Panc1 (cell line): ENCODE measurements around the gene PLA2G1B. TPM values are rescaled to one million over a fixed set of nuclear protein-coding genes. Genes with fewer than 3 reads are reported as not detected.

Experiments
- ATAC-seq: fragments of 200-7000 bp; cut with Tn5 transposase; 2 replicates; pipeline ENCODE4 v1.9.1; 2020; ENCODE audit warnings: mild to moderate bottlenecking, moderate library complexity
- BruUV-seq: library from RNA; stranded (reverse); fragments of 400-500 nt; replicated peaks from 2 replicates; lab custom pipeline; 2021; lab: Mats Ljungman, UMichigan
- CTCF ChIA-PET: fragments of 300-600 bp; sonication (Branson Sonifier 250); formaldehyde crosslinking; loops from one replicate; lab custom pipeline; 2022; ENCODE audit warnings: antibody characterized with exemption; lab: Charles Lee
- POLR2A ChIA-PET: fragments of 300-600 bp; sonication (Branson Sonifier 250); formaldehyde crosslinking; loops from one replicate; lab custom pipeline; 2022; ENCODE audit warnings: antibody characterized with exemption; lab: Charles Lee
- DNase-seq: peaks from one replicate; pipeline ENCODE4 v3.0.0-alpha.2; 2010; ENCODE audit warnings: low read depth, low spot score
- H3K27ac ChIP-seq: 2 replicates; pipeline ENCODE4 v1.5.1; 2011; ENCODE audit warnings: mild to moderate bottlenecking, low read length, inconsistent platforms
- H3K27me3 ChIP-seq: fragments of 200-500 bp; sonication (Bioruptor generic); 2 replicates; pipeline ENCODE4 v1.6.0; 2014; ENCODE audit warnings: low read length, inconsistent platforms; ENCODE audit not compliant: control insufficient read depth, insufficient read depth
- H3K36me3 ChIP-seq: fragments of 200-500 bp; sonication (Bioruptor generic); 2 replicates; pipeline ENCODE4 v1.5.1; 2014; ENCODE audit warnings: inconsistent platforms, mild to moderate bottlenecking, low read length, moderate library complexity; ENCODE audit not compliant: control insufficient read depth, insufficient read depth
- H3K4me1 ChIP-seq: 2 replicates; pipeline ENCODE4 v1.5.1; 2011; ENCODE audit warnings: inconsistent platforms, mild to moderate bottlenecking, low read length, moderate library complexity; ENCODE audit not compliant: control insufficient read depth, insufficient read depth
- H3K4me3 ChIP-seq, 2 experiments: 2 replicates each; pipeline ENCODE4 v1.5.1; 2011 to 2012; ENCODE audit warnings: low read depth in 2 of 2, low read length in 2 of 2, mild to moderate bottlenecking in 2 of 2, inconsistent platforms in 1 of 2, moderate library complexity in 1 of 2
- H3K9me3 ChIP-seq: fragments of 200-500 bp; sonication (Bioruptor generic); 2 replicates; pipeline ENCODE4 v1.5.1; 2014; ENCODE audit warnings: low read depth, mild to moderate bottlenecking, inconsistent platforms, low read length, moderate library complexity; ENCODE audit not compliant: control insufficient read depth, insufficient read depth
- POLR2AphosphoS5 ChIP-seq: IDR thresholded peaks from 2 replicates; pipeline ENCODE4 v1.6.1; 2012; ENCODE audit warnings: mild to moderate bottlenecking, low read depth, low read length, moderate library complexity
- SIN3A ChIP-seq: IDR thresholded peaks from 2 replicates; pipeline ENCODE4 v1.6.1; 2012; ENCODE audit warnings: low read depth, mild to moderate bottlenecking, low read length, moderate library complexity, borderline replicate concordance; ENCODE audit not compliant: insufficient read depth
- TCF7L2 ChIP-seq: IDR thresholded peaks from 2 replicates; pipeline ENCODE4 v1.6.1; 2011; ENCODE audit warnings: mild to moderate bottlenecking, low read depth, low read length, inconsistent platforms
- in situ Hi-C: cut with HindIII; loops from 2 replicates; pipeline ENCODE4 v1.10.0; 2016; ENCODE audit warnings: low sequenced_read_pairs, low pct_unique_long_range_greater_than_20kb
- intact Hi-C: fragments of 100-400 bp; cut with micrococcal nuclease; formaldehyde crosslinking; loops from one replicate; pipeline ENCODE4 v1.10.0; 2022; ENCODE audit not compliant: unreplicated experiment
- total RNA-seq: library from RNA; stranded (reverse); gene quantifications from one replicate; pipeline ENCODE4 v1.2.1, GENCODE V29; 2021; ENCODE audit not compliant: unreplicated experiment
- TF ChIP-seq, protein P1 (sequence below): fragments of 450-650 bp; IDR thresholded peaks from 2 replicates; pipeline ENCODE4 v1.5.1; 2017; ENCODE audit warnings: mild to moderate bottlenecking
- TF ChIP-seq, protein P2 (sequence below), 2 experiments: IDR thresholded peaks; 2 replicates each; pipeline ENCODE4 v1.6.1; 2011 to 2012; ENCODE audit warnings: low read depth in 2 of 2, control low read depth in 1 of 2, low read length in 1 of 2, mild to moderate bottlenecking in 1 of 2, moderate library complexity in 1 of 2; ENCODE audit not compliant: insufficient read depth in 1 of 2

Gene PLA2G1B
- total RNA-seq, 1 experiment from 2014 or later, result 0.69 TPM

DNA sequence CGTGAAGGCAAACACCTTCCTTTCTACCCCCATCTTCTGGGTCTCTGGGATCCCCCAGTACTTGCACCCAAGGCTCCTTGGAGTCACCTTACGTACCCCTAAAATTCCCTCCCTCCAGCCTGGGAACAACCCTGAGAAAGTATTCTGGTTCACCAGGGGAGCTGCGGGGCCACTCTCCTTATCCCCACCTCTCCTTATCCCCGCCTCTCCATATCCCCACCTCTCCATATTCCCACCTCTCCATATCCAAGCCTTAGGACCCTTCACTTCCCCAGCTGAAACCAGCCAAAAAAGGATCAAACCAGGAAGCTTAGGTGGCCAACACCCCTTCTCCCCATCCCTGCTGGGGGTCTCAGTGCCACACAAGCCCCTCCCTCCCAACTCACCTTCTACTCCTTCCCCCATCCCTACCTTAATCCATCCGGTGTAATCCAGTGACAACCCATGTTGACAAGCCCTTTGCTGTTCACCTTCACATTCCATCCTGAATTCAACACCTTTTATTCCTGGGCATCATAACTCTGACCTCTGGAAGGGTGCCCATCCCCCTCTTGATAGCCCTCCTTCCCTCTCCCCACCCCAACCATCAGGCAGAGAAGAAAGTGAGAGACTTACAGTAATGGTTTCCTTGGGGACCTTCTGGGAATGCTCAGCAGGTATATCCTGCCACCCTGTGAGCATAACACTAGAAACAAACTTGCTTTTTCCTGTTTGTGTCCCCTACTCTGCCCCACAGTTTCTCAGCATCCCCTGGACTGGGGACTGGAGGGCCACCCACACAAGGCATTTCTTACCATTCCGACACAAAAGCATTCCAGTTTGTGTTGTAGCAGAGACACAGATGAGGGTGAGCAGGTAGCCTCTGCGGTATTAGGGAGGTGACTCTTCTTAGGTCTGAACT is 43.0 kb upstream of the PLA2G1B start:
- intact Hi-C loops, result no loop called here
- peaks cover 18% of the 10 kb centered on the region for H3K27me3 ChIP-seq

DNA sequence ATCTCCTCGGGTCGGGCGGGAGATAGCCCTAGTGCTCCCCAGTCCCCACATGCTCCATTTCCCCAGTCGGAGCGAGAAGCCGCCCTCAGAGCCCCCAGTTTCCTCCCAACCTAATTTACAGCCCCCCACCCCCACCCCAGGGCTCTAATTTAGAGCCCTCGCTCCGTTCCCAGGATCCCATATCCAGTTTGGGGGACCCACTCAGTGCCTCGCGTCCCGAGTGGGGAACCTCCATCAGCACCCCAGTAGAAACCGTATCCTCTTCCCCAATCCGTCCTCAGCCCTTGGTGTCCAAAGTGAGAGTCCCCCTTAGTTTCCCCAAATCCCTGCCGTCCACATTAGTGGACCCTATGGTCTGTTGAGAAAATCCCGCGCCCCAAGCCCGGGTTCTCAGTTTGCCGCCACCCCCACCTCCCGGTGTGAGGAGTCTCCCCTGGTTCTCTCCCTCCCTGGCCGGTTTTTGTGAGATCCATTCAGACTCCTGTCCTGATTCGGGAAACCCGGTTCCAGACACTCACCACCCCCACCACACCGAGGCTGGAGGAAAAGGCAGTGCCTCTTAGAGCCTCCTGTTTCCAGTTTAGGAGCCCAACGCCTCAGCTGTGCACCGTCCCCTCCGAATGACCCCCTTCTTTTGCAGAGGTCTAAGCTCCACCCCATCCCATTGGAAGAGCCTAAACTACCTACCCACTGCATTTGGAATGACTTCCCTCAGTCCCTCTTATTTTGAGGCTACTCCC is 42.2 kb upstream of the PLA2G1B start:
- no TSS peak for BruUV-seq
- DNase-seq (no peak), ATAC-seq (no peak)
- intact Hi-C loops, result no loop called here
- peaks cover 18% of the 10 kb centered on the region for H3K27me3 ChIP-seq
- H3K4me3 ChIP-seq, result peak overlapping the region; percentile 29 to 42
- H3K4me1 ChIP-seq, result peaks cover 13% of the 10 kb centered on the region
- in situ Hi-C loops, result no loop called here
- CTCF ChIA-PET, result no interaction called here
- H3K36me3 ChIP-seq, result no peaks in the 10 kb centered on the region; the same call in 1 of the 2 replicates
- no peak overlapping the region for H3K27ac ChIP-seq
- no peak for TF ChIP-seq SIN3A
- TF ChIP-seq POLR2AphosphoS5, result no peak
- TF ChIP-seq, protein P1, sequence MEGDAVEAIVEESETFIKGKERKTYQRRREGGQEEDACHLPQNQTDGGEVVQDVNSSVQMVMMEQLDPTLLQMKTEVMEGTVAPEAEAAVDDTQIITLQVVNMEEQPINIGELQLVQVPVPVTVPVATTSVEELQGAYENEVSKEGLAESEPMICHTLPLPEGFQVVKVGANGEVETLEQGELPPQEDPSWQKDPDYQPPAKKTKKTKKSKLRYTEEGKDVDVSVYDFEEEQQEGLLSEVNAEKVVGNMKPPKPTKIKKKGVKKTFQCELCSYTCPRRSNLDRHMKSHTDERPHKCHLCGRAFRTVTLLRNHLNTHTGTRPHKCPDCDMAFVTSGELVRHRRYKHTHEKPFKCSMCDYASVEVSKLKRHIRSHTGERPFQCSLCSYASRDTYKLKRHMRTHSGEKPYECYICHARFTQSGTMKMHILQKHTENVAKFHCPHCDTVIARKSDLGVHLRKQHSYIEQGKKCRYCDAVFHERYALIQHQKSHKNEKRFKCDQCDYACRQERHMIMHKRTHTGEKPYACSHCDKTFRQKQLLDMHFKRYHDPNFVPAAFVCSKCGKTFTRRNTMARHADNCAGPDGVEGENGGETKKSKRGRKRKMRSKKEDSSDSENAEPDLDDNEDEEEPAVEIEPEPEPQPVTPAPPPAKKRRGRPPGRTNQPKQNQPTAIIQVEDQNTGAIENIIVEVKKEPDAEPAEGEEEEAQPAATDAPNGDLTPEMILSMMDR, result no peak
- TF ChIP-seq, protein P2, sequence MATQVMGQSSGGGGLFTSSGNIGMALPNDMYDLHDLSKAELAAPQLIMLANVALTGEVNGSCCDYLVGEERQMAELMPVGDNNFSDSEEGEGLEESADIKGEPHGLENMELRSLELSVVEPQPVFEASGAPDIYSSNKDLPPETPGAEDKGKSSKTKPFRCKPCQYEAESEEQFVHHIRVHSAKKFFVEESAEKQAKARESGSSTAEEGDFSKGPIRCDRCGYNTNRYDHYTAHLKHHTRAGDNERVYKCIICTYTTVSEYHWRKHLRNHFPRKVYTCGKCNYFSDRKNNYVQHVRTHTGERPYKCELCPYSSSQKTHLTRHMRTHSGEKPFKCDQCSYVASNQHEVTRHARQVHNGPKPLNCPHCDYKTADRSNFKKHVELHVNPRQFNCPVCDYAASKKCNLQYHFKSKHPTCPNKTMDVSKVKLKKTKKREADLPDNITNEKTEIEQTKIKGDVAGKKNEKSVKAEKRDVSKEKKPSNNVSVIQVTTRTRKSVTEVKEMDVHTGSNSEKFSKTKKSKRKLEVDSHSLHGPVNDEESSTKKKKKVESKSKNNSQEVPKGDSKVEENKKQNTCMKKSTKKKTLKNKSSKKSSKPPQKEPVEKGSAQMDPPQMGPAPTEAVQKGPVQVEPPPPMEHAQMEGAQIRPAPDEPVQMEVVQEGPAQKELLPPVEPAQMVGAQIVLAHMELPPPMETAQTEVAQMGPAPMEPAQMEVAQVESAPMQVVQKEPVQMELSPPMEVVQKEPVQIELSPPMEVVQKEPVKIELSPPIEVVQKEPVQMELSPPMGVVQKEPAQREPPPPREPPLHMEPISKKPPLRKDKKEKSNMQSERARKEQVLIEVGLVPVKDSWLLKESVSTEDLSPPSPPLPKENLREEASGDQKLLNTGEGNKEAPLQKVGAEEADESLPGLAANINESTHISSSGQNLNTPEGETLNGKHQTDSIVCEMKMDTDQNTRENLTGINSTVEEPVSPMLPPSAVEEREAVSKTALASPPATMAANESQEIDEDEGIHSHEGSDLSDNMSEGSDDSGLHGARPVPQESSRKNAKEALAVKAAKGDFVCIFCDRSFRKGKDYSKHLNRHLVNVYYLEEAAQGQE (IDR thresholded peaks at IDR 0.05; ENCODE audit: insufficient read depth in 1 of 2, low read depth in 2 of 2, low read length in 1 of 2), result no peak
- TF ChIP-seq TCF7L2, result no peak
- POLR2A ChIA-PET, result no interaction called here
- H3K9me3 ChIP-seq, result no peaks in the 10 kb centered on the region

More for the DNA sequence above, 43.0 kb upstream of the PLA2G1B start:
- TF ChIP-seq POLR2AphosphoS5 (no peak), SIN3A (no peak), TCF7L2 (no peak)
- TF ChIP-seq, protein P2 (IDR thresholded peaks at IDR 0.05; ENCODE audit: insufficient read depth in 1 of 2, low read depth in 2 of 2, low read length in 1 of 2), result no peak
- TF ChIP-seq, protein P1, result no peak
- no peak for DNase-seq
- POLR2A ChIA-PET, result no interaction called here
- ATAC-seq, result no peak
- Histone ChIP-seq H3K4me3 (no peak overlapping the region), H3K36me3 (no peaks in the 10 kb centered on the region; the same call in 1 of the 2 replicates), H3K9me3 (no peaks in the 10 kb centered on the region), H3K27ac (no peak overlapping the region), H3K4me1 (peaks cover 13% of the 10 kb centered on the region)
- no TSS peak for BruUV-seq
- CTCF ChIA-PET, result no interaction called here
- in situ Hi-C loops, result no loop called here
